NCI-H1417 treated with DMSO at 0.1 percent for 48 hours (cell line): ENCODE measurements around the gene MN1.

Experiments used
- DNase-seq: peaks from one replicate; lab custom pipeline; 2025; lab: John Stamatoyannopoulos, UW

MN1 gene

GRCh38 chr22:27827604-27828587 lies 26.3 kb upstream of the MN1 start:
- no peak for DNase-seq

GRCh38 chr22:27825174-27825573 lies 23.6 kb upstream of the MN1 start:
- no peak for DNase-seq

GRCh38 chr22:27823221-27823620 lies 21.7 kb upstream of the MN1 start:
- DNase-seq: no peak

- no peak for DNase-seq
These were observed 19.6 kb upstream of the MN1 start for GRCh38 chr22:27820896-27821866.

GRCh38 chr22:27816552-27816951 lies 15.0 kb upstream of the MN1 start:
- DNase-seq: no peak

DNA sequence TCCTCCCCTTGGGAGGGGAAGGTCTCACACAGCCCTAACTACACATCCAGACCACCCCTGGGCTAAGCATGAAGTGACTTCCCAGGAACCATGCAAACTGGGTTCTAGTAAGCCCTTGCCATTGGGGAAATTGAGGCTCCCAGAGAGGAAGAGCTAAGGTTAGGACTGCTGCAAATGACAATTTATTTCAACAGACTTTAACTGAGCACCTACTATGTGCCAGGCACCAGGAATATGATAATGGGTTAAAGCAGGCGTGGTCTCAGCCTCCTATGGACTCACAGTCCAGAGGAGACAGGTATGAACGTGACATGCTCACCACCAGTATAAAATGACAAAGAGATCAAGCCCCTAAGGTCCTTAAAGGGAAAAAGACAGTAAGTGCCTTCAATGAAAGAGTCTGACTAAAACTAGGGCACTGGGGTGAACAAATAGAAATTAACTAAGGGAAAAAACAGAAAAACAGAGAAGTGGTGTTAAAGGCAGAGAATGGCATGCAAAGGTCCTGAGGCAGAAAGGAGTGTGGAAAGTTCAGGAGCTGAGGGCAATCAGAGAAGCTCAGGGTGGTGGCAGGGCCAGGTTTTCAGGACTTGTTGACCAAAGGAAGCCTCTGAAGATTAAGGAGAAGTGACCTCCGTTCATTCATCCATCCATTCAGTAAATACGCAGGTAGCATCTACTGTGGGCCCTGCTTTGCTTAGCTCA lies 14.4 kb upstream of the MN1 start:
- no peak for DNase-seq

- DNase-seq: no peak
These were observed 13.4 kb upstream of the MN1 start for GRCh38 chr22:27814993-27815392.

DNA sequence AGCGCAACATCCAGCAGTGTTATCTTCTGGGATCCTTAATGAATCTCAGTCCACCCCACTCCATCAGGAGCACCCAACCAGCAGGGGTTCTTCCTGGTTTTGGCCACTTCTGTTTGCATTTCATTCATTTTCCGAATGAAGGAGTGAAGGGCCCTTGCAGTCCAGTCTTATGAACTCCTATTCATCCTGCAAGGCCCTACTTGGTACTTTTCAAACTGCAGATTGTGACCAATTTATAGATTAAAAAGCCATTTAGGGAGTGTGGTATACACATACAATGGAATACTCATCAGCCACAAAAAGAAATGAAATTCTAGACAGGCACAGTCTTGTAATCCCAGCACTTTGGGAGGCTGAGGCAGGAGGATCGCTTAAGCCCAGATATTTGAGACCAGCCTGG lies 10.2 kb upstream of the MN1 start:
- no peak for DNase-seq

- DNase-seq: no peak
These were observed 9.1 kb upstream of the MN1 start for GRCh38 chr22:27810609-27811151.

DNA sequence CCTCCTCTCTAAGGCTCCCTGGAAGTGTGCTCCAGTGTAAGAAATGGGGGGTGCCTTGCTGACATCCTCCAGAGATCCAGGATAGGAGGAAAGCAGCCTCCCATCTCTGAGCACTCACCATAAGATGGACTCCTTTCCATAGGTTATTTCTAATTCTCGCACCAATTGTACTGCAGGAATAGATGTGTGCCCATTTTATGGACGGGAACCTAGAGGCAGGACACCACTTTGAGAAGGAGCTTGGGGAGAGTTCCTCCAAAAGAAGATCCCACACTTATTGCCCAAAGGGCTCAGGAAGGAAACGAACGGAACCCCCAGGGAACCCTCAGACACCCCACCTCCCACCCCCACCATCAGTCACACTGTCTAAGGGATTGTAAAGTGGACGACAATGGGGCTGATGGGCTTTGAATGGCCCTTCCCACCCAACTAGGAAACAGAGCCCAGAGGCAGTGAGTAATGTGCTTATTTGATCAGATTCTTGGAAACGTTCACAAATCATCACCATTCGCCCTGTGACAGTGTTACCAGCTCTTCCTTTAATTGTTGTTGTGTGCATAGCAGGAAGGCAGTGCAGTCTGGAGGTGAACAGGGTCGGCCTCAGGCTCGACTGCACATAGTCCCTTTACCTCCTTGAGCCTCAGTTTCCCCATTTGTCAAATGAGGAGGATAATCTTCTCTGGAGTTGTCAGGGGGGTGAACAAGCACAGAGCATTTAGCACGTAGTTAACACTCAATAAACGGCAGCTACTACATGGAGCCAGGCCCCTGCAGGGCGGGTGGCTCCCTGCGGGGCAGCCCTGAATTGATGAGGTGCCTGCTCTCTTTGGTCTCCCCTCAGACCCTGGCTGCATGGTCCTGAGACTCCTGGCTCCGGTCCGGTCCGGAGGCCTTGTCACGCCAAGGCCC lies 8.4 kb upstream of the MN1 start:
- no peak for DNase-seq

DNA sequence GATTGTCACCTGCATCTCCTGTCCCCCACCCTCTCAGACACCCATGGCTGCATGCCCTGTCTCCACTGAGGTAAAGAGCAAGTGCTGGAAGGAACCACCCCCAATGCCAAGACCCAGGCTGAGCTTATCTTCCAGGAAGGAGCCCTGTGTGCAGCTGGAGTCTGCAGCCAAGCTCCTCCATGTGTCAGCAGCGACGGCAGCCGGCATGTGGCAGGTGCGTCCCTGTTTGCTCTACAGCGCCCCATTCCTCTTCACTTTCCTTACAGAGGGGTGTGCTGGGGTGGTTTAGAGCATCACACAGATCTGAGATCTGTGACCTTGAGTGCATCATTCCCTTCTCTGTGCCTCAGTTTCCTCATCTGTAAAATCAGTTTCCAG lies 7.7 kb upstream of the MN1 start:
- no peak for DNase-seq

GRCh38 chr22:27808451-27809225 lies 7.1 kb upstream of the MN1 start:
- no peak for DNase-seq

GRCh38 chr22:27805841-27806240 lies 4.3 kb upstream of the MN1 start:
- DNase-seq: no peak

- DNase-seq: no peak
These were observed 3.1 kb upstream of the MN1 start for GRCh38 chr22:27804470-27805297.

DNA sequence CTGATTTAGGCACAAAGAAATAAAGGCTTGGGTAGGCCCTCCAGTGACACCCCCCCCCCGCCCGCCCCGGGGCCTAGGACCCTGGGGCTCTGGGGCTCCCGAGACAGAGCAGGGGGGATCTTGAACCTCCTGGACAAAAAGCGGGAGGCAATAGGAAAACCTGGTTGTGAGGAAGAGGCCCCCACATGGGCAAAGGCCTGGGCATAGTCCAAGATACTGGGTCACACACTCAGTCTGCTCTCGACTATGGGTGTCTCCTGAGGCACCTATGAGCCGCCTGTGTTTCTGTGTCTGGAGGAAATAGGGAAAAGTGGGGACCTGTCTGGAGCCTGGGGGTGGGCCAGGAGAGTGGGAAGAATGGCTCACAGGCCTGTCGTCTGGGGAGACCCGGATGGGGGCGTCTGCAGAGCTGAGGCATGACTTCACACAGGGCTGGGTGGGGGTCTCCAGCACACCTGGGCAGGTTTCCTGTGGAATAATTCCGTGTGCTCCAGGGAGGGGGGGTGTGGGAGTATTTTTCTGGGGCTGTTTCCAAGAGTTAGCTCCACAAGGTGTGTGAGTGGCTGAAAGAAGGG lies 2.4 kb upstream of the MN1 start:
- DNase-seq: no peak

DNA sequence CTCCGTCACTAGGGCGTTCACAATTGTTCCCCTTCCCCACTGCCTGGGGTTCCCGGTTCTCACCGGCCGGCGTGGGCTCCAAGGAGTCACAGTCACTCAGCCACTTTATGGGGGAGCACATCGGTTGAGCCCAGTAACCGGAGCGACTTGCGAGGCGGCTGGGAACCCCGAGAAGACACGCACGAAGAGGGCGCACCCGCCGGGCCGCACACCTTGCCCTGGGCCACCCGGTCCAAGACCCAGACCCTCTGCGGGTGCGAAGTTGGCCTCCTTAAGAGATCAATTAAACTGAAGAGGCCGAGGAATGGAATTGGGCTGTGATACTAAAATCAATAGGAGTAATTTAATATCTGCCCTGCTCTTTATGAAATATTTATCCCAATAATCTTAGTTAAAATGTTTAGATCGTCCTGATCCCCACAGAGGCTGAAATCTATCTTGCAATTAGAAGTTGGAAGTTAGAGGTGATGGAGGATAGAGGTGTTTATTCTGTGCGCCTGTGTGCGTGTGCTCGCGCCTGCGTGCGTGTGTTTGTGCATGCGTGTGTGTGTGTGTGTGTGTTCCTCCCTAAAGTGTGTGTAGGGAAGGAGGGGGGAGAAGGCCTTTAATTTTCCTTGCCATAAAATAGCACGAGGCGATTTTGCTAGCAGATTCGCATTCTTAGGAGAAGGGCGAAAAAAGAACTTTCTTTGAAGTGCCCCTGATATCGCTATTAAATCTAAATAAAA lies 954 bp upstream of the MN1 start:
- DNase-seq: no peak

- DNase-seq: no peak
These were observed 347 bp downstream of the MN1 start for GRCh38 chr22:27801202-27801615.
